CD4-positive, alpha-beta memory T cell (primary cell): Measurements from ENCODE around the gene METTL21A. TPM values are rescaled to one million over a fixed set of nuclear protein-coding genes. Genes with fewer than 3 reads are reported as not detected.

ENCODE experiments used
- CTCF ChIA-PET: fragments of 350-600 bp; sonication (Branson Sonifier 250); formaldehyde crosslinking; loops from one replicate; lab custom pipeline; 2021; ENCODE audit warnings: inconsistent platforms; ENCODE audit not compliant: partially characterized antibody; lab: Charles Lee
- POLR2A ChIA-PET: fragments of 350-600 bp; sonication (Branson Sonifier 250); formaldehyde crosslinking; loops from one replicate; lab custom pipeline; 2021; ENCODE audit not compliant: partially characterized antibody; lab: Charles Lee
- DNase-seq, 5 donors: peaks; one replicate each; pipeline versions ENCODE4 v3.0.0 to v3.0.0-alpha.2; 2020 to 2022; ENCODE audit warnings: mixed read lengths in 1 of 5
- H3K27ac ChIP-seq: one replicate; pipeline ENCODE4 v1.7.0; 2013; ENCODE audit warnings: low read depth, low read length
- H3K27me3 ChIP-seq: 2 replicates; pipeline ENCODE4 v1.7.0; 2013; ENCODE audit warnings: mild to moderate bottlenecking, low read length, moderate library complexity; ENCODE audit not compliant: insufficient read depth
- H3K36me3 ChIP-seq: 2 replicates; pipeline ENCODE4 v1.7.0; 2013; ENCODE audit warnings: mild to moderate bottlenecking, low read length, moderate library complexity; ENCODE audit not compliant: insufficient read depth
- H3K4me1 ChIP-seq: 2 replicates; pipeline ENCODE4 v1.7.0; 2013; ENCODE audit warnings: mild to moderate bottlenecking, low read length, moderate library complexity; ENCODE audit not compliant: insufficient read depth
- H3K4me3 ChIP-seq, 2 donors: one replicate each; pipeline ENCODE4 v1.7.0; 2013; ENCODE audit warnings: low read length in 2 of 2, mild to moderate bottlenecking in 1 of 2
- H3K9me3 ChIP-seq, 2 donors: one replicate each; pipeline ENCODE4 v1.7.0; 2013; ENCODE audit warnings: low read length in 2 of 2, control low read depth in 1 of 2; ENCODE audit not compliant: control insufficient read depth in 1 of 2
- H3K27ac Mint-ChIP-seq, 7 donors: one replicate each; pipeline ENCODE4 v1.8.0; 2020 to 2021; ENCODE audit warnings: mixed read lengths in 7 of 7, mild to moderate bottlenecking in 6 of 7, inconsistent platforms in 3 of 7, moderate library complexity in 3 of 7
- H3K27me3 Mint-ChIP-seq, 2 donors: one replicate each; pipeline ENCODE4 v1.8.0; 2020 to 2021; ENCODE audit warnings: mixed read lengths in 2 of 2
- H3K36me3 Mint-ChIP-seq, 2 donors: one replicate each; pipeline ENCODE4 v1.8.0; 2020 to 2021; ENCODE audit warnings: mixed read lengths in 2 of 2, inconsistent platforms in 1 of 2, mild to moderate bottlenecking in 1 of 2
- H3K4me1 Mint-ChIP-seq, 4 donors: one replicate each; pipeline ENCODE4 v1.8.0; 2020 to 2021; ENCODE audit warnings: mixed read lengths in 4 of 4, mild to moderate bottlenecking in 1 of 4
- H3K4me3 Mint-ChIP-seq, 8 donors: one replicate each; pipeline ENCODE4 v1.8.0; 2020 to 2021; ENCODE audit warnings: mixed read lengths in 8 of 8, mild to moderate bottlenecking in 7 of 8, moderate library complexity in 6 of 8, inconsistent platforms in 3 of 8
- H3K9me3 Mint-ChIP-seq, 8 donors: one replicate each; pipeline ENCODE4 v1.8.0; 2020 to 2021; ENCODE audit warnings: mixed read lengths in 8 of 8, mild to moderate bottlenecking in 5 of 8, inconsistent platforms in 3 of 8, moderate library complexity in 1 of 8
- intact Hi-C: fragments of 100-400 bp; cut with micrococcal nuclease; formaldehyde crosslinking; loops from one replicate; pipeline ENCODE4 v1.15.1; 2023
- polyA plus RNA-seq, 2 donors: library from polyadenylated mRNA; unstranded; fragments of 300-500 nt; fragmentation: Illumina TruSeq; gene quantifications; one replicate each; pipeline ENCODE4 v1.2.3, GENCODE V29; 2021
- total RNA-seq, 2 experiments: library from RNA; stranded (reverse); gene quantifications; one replicate each; pipeline ENCODE4 v1.2.3, GENCODE V29; 2021

The METTL21A gene
- total and polyA plus RNA-seq, 4 experiments from 2014 or later: 16.6 to 38.2 (median 21.9) TPM

DNA sequence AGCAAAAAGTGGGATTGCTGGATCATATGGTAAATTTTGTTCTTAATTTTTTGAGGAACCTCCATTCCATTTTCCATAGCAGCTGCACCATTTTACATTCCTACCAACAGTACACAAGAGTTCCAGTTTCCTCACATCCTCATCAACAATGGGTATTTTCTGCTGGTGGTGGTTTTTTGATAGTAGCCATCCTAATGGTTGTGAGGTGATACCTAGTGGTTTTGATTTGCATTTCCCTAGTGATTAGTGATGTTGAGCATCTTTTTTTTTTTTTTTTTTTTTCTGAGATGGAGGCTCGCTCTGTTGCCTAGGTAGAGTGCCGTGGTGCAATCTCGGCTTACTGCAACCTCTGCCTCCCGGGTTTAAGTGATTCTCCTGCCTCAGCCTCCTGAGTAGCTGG is 30.5 kb downstream of the METTL21A start:
- intact Hi-C loops: no loop called here
- Mint-ChIP-seq H3K27me3 (no peaks in the 10 kb centered on the region), H3K4me1 (peaks cover 3 to 10% (median 8%) of the 10 kb centered on the region in 4 donors), H3K27ac (peak overlapping the region in 4 of 7 donors; percentile 6 to 86 (median 52)), H3K4me3 (no peak overlapping the region), H3K36me3 (peaks cover 60 to 63% of the 10 kb centered on the region in 2 donors), H3K9me3 (peaks cover 0 to 27% (median 6%) of the 10 kb centered on the region in 8 donors)
- peaks cover 4% of the 10 kb centered on the region for H3K4me1 ChIP-seq
- ChIA-PET POLR2A (interaction anchor here (1.3 kb wide), 1 partner anchor 829 kb away, joined by 3 read pairs; the partner anchor contains the start of genes FASTKD2 and MDH1B), CTCF (no interaction called here)
- H3K27ac ChIP-seq: no peak overlapping the region
- no peak overlapping the region for H3K4me3 ChIP-seq
- DNase-seq: no peak
- H3K27me3 ChIP-seq: no peaks in the 10 kb centered on the region
- peaks cover 14% of the 10 kb centered on the region for H3K36me3 ChIP-seq
- no peaks in the 10 kb centered on the region for H3K9me3 ChIP-seq

GRCh38 chr2:207594264-207594663 is 30.9 kb downstream of the METTL21A start:
- ChIA-PET POLR2A (interaction anchor here (0.7 to 1.9 kb wide), 3 partner anchors 31 to 829 kb away, joined by 3 to 9 read pairs (median 3); partner anchors contain the start of genes FASTKD2, MDH1B and METTL21A), CTCF (no interaction called here)
- H3K9me3 ChIP-seq: no peaks in the 10 kb centered on the region
- H3K27me3 ChIP-seq: no peaks in the 10 kb centered on the region
- Mint-ChIP-seq H3K4me1 (peaks cover 8 to 13% (median 11%) of the 10 kb centered on the region in 4 donors), H3K9me3 (peaks cover 0 to 27% (median 6%) of the 10 kb centered on the region in 8 donors), H3K4me3 (no peak overlapping the region), H3K36me3 (peaks cover 60 to 63% of the 10 kb centered on the region in 2 donors), H3K27ac (peak overlapping the region in 4 of 7 donors; percentile 25 to 56 (median 52)), H3K27me3 (no peaks in the 10 kb centered on the region)
- H3K27ac ChIP-seq: no peak overlapping the region
- H3K4me1 ChIP-seq: peaks cover 4% of the 10 kb centered on the region
- DNase-seq: no peak
- H3K36me3 ChIP-seq: peaks cover 14% of the 10 kb centered on the region
- intact Hi-C loops: no loop called here
- no peak overlapping the region for H3K4me3 ChIP-seq

DNA sequence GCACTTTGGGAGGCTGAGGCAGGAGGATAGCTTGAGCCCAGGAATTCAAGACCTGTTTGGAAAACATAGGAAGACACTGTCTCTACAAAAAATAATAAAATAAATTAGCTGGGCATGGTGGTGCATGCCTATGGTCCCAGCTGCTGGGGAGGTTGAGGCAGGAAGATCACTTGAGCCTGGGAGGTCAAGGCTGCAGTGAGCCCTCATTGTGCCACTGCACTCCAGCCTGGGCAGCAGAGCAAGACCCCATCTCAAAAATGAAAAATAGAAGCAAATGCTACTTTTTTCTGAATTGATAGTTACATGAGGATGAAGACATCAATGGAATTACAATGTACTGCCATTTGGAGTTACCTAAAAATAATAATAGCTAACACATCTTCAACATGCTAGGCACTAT is 31.9 kb downstream of the METTL21A start:
- POLR2A ChIA-PET: interaction anchor here (1.9 kb wide), 1 partner anchor 32 kb away, joined by 9 read pairs; the partner anchor contains the start of gene METTL21A
- H3K9me3 Mint-ChIP-seq: peaks cover 0 to 27% (median 6%) of the 10 kb centered on the region in 8 donors
- H3K4me1 Mint-ChIP-seq: peaks cover 18 to 23% (median 19%) of the 10 kb centered on the region in 4 donors
- CTCF ChIA-PET: no interaction called here
- intact Hi-C loops: no loop called here
- H3K36me3 Mint-ChIP-seq: peaks cover 69 to 70% of the 10 kb centered on the region in 2 donors
- no peak overlapping the region for H3K27ac ChIP-seq
- H3K36me3 ChIP-seq: peaks cover 14% of the 10 kb centered on the region
- no peak overlapping the region for H3K4me3 ChIP-seq
- no peaks in the 10 kb centered on the region for H3K27me3 ChIP-seq
- no peaks in the 10 kb centered on the region for H3K9me3 ChIP-seq
- H3K4me3 Mint-ChIP-seq: no peak overlapping the region
- DNase-seq: no peak
- no peaks in the 10 kb centered on the region for H3K27me3 Mint-ChIP-seq
- peaks cover 4% of the 10 kb centered on the region for H3K4me1 ChIP-seq
- H3K27ac Mint-ChIP-seq: peak overlapping the region in 2 of 7 donors; percentile 11 to 59

DNA sequence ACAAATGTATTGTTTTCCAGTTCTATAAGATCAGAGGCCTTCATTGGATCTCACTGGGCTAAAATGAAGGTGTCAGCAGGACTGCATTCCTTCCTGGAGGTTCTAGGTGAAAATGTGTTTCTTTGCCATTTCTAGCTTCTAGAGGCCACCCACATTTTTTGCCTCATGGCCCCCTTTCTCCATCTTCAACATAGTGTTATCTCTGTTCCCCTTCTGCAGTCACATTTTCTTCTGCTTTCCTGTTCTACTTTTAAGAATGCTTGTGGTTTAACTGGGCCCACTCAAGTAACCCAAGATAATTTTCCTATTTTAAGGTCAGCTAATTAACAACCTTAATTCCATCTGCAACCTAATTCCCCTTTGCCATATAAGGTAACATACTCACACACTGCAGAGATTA is 36.1 kb downstream of the METTL21A start:
- DNase-seq: no peak
- H3K4me1 ChIP-seq: no peaks in the 10 kb centered on the region
- no peaks in the 10 kb centered on the region for H3K27me3 ChIP-seq
- Mint-ChIP-seq H3K36me3 (peaks cover 79 to 84% of the 10 kb centered on the region in 2 donors), H3K27ac (peak overlapping the region in 5 of 7 donors; percentile 11 to 48 (median 30)), H3K27me3 (no peaks in the 10 kb centered on the region), H3K9me3 (peaks cover 0 to 27% (median 6%) of the 10 kb centered on the region in 8 donors), H3K4me3 (no peak overlapping the region), H3K4me1 (peaks cover 18 to 34% (median 23%) of the 10 kb centered on the region in 4 donors)
- no peak overlapping the region for H3K27ac ChIP-seq
- ChIA-PET CTCF (no interaction called here), POLR2A (no interaction called here)
- intact Hi-C loops: no loop called here
- peaks cover 23% of the 10 kb centered on the region for H3K36me3 ChIP-seq
- H3K4me3 ChIP-seq: no peak overlapping the region
- H3K9me3 ChIP-seq: no peaks in the 10 kb centered on the region

DNA sequence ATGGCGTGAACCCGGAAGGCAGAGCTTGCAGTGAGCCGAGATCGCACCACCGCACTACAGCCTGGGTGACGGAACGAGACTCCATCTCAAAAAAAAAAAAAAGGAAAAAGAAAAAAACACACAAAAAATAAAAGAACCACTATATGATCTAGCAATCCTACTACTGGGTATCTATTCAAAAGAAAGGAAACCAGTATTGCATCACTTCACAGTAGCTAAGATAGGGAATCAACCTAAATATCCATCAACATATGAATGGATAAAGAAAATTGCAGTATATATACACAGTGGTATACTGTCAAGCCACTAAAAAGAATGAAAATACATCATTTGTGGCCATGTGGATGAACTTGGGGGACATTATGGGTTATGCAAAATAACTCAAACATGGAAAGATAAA is 37.9 kb downstream of the METTL21A start:
- Histone ChIP-seq H3K27me3 (no peaks in the 10 kb centered on the region), H3K9me3 (no peaks in the 10 kb centered on the region), H3K4me3 (no peak overlapping the region), H3K36me3 (peaks cover 23% of the 10 kb centered on the region), H3K27ac (no peak overlapping the region), H3K4me1 (no peaks in the 10 kb centered on the region)
- H3K36me3 Mint-ChIP-seq: peaks cover 83 to 86% of the 10 kb centered on the region in 2 donors
- H3K4me1 Mint-ChIP-seq: peaks cover 15 to 34% (median 22%) of the 10 kb centered on the region in 4 donors
- DNase-seq: no peak
- peaks cover 0 to 20% (median 2%) of the 10 kb centered on the region in 8 donors for H3K9me3 Mint-ChIP-seq
- ChIA-PET POLR2A (no interaction called here), CTCF (interaction anchor here (0.8 to 1.6 kb wide), 2 partner anchors 38 to 82 kb away, joined by 3 to 4 read pairs; partner anchors contain the start of gene METTL21A)
- peak overlapping the region in 3 of 7 donors; percentile 12 to 43 (median 25) for H3K27ac Mint-ChIP-seq
- intact Hi-C loops: no loop called here
- H3K27me3 Mint-ChIP-seq: no peaks in the 10 kb centered on the region
- H3K4me3 Mint-ChIP-seq: no peak overlapping the region

DNA sequence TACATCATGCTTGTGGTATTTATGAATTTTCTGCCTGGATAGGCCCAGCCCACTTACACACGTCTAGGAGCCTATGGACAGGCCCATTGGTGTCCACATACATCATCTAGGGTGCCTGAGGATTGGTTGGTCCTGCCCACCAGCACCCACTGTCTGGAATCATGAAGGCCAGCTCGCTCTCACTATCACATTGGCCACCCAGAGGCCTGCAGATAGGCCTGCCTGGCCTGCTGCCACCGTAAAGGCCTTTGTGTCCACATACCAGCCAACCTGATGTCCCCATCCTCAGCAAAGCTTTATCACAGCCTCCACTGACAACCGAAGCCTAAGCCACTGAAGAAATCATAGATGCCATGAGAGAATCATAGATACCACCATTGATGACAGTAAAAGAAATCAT is 40.2 kb downstream of the METTL21A start:
- Mint-ChIP-seq H3K36me3 (peaks cover 76 to 83% of the 10 kb centered on the region in 2 donors), H3K27ac (peak overlapping the region in 3 of 7 donors; percentile 17 to 71 (median 31)), H3K9me3 (no peaks in the 10 kb centered on the region), H3K4me1 (peaks cover 19 to 34% (median 26%) of the 10 kb centered on the region in 4 donors), H3K27me3 (no peaks in the 10 kb centered on the region), H3K4me3 (no peak overlapping the region)
- Histone ChIP-seq H3K27ac (no peak overlapping the region), H3K36me3 (peaks cover 26% of the 10 kb centered on the region), H3K4me3 (no peak overlapping the region), H3K9me3 (no peaks in the 10 kb centered on the region), H3K27me3 (no peaks in the 10 kb centered on the region), H3K4me1 (no peaks in the 10 kb centered on the region)
- intact Hi-C loops: no loop called here
- CTCF ChIA-PET: no interaction called here
- POLR2A ChIA-PET: no interaction called here
- no peak for DNase-seq

- CTCF ChIA-PET: no interaction called here
- Histone ChIP-seq H3K27ac (no peak overlapping the region), H3K36me3 (peaks cover 26% of the 10 kb centered on the region), H3K4me1 (no peaks in the 10 kb centered on the region), H3K27me3 (no peaks in the 10 kb centered on the region), H3K4me3 (no peak overlapping the region), H3K9me3 (no peaks in the 10 kb centered on the region)
- Mint-ChIP-seq H3K9me3 (no peaks in the 10 kb centered on the region), H3K4me3 (no peak overlapping the region), H3K4me1 (peaks cover 14 to 25% (median 20%) of the 10 kb centered on the region in 4 donors), H3K36me3 (peaks cover 54 to 73% of the 10 kb centered on the region in 2 donors), H3K27me3 (no peaks in the 10 kb centered on the region), H3K27ac (peak overlapping the region in 2 of 7 donors; percentile 26 to 51)
- POLR2A ChIA-PET: no interaction called here
- intact Hi-C loops: loop anchor here (10.0 kb wide), 1 partner anchor 53 kb away; the partner anchor contains the start of gene METTL21A
- no peak for DNase-seq
These were observed 53.8 kb downstream of the METTL21A start for GRCh38 chr2:207571370-207571769.
